Omental fat pad (tissue), 4 donors: ENCODE data around the gene ADSS1. TPM values are rescaled to one million over a fixed set of nuclear protein-coding genes. Genes with fewer than 3 reads are reported as not detected.

Source experiments
- ATAC-seq: fragments of 150-250 bp; one replicate; pipeline ENCODE4 v1.9.1; 2016; ENCODE audit warnings: mild to moderate bottlenecking, moderate library complexity; ENCODE audit not compliant: low FRiP score
- DNase-seq: peaks from one replicate; pipeline ENCODE4 v3.0.0-alpha.2; 2019; ENCODE audit warnings: low spot score
- CTCF ChIP-seq, 3 donors: fragments of 450-650 bp; IDR thresholded peaks; one replicate each; pipeline ENCODE4 v1.5.1; 2016 to 2017; ENCODE audit warnings: antibody characterized with exemption in 3 of 3, mild to moderate bottlenecking in 3 of 3, moderate library complexity in 2 of 3
- total RNA-seq, 4 donors: library from RNA; depleted of rRNA; stranded (reverse); fragments of >200 nt; gene quantifications; one replicate each; pipeline ENCODE4 v1.1.0, GENCODE V29; 2016

Gene ADSS1
- total RNA-seq, 4 donors from 2014 or later = 3.7 to 26.0 (median 5.6) TPM

- ATAC-seq (no peak), DNase-seq (no peak)
- TF ChIP-seq CTCF (IDR thresholded peaks at IDR 0.05) = no peak
Measured at GRCh38 chr14:104792945-104793702, 69.1 kb downstream of the ADSS1 start.

- DNase-seq (no peak), ATAC-seq (no peak)
- TF ChIP-seq CTCF (IDR thresholded peaks at IDR 0.05) = no peak
Measured at GRCh38 chr14:104793703-104793959, 69.6 kb downstream of the ADSS1 start.

GRCh38 chr14:104794099-104794498, 70.1 kb downstream of the ADSS1 start:
- ATAC-seq (no peak), DNase-seq (no peak)
- no peak for TF ChIP-seq CTCF (IDR thresholded peaks at IDR 0.05)

GRCh38 chr14:104794631-104794992, 70.6 kb downstream of the ADSS1 start:
- TF ChIP-seq CTCF (IDR thresholded peaks at IDR 0.05) = no peak
- ATAC-seq = no peak
- DNase-seq = no peak

GRCh38 chr14:104794993-104795780, 71.2 kb downstream of the ADSS1 start, which contains the start of gene AKT1:
TSS of gene AKT1 (minus strand) at chr14:104795748. CDS start at chr14:104792643, 3,105 bp downstream.
- TF ChIP-seq CTCF (IDR thresholded peaks at IDR 0.05) = no peak
- peak; percentile 43 for ATAC-seq
- DNase-seq = no peak

GRCh38 chr14:104795781-104796686, 72.0 kb downstream of the ADSS1 start:
- no peak for TF ChIP-seq CTCF (IDR thresholded peaks at IDR 0.05)
- ATAC-seq (no peak), DNase-seq (no peak)
